Adipose tissue (tissue), 3 donors: ENCODE measurements around the gene EEF2K. TPM values are rescaled to one million over a fixed set of nuclear protein-coding genes. Genes with fewer than 3 reads are reported as not detected.
"Not testable (repeated sequence)": the region's sequence is repeated elsewhere in the genome, so short reads cannot be mapped to it uniquely, and the experiment has no call there.

Experiments
- H3K27ac ChIP-seq: one replicate; pipeline ENCODE4 v1.5.1; 2013; ENCODE audit warnings: low read depth, low read length
- WGBS, 3 donors: extraction: QIAGEN DNeasy Blood & Tissue Kit; methylation state at CpG; one replicate each; pipeline ENCODE4 v1.1.7; 2013; 5-methylcytosine and 5-hydroxymethylcytosine counted together
- polyA plus RNA-seq, 3 donors: library from polyadenylated mRNA; stranded (reverse); fragments of 200-250 nt; gene quantifications; one replicate each; pipeline ENCODE4 v1.2.3, GENCODE V29; 2013
- donor health status: healthy with polysubstance abuse.
- donor health status: Bipolar disorder and iron deficiency.
- donor health status: healthy.

Gene EEF2K
- polyA plus RNA-seq, 3 donors = 7.1 to 14.1 (median 9.0) TPM

DNA sequence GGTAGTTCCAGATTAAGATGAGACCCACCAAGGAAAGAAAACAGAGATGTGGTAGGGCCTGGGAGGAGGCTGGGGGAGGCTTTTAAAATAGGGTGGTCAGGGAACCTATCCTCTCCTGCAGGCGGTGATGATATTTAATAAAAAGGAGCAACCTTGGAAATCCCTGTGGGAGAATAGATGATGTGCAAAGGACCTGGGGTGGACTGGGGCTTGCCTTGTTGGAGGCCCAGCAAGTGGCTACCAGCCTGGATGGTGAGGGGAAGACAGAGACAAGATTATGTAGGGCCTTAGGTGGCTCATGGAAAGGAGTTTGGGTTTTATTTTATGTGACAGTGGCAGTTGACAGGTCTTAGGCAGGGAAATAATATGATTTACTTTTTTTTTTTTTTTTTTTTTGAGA is 93.0 kb downstream of the EEF2K start:
- 95 to 100% (median 100%) methylated on average over 1 of the region's 1 CpG for WGBS, 3 donors
- H3K27ac ChIP-seq = peak overlapping the region; percentile 58

DNA sequence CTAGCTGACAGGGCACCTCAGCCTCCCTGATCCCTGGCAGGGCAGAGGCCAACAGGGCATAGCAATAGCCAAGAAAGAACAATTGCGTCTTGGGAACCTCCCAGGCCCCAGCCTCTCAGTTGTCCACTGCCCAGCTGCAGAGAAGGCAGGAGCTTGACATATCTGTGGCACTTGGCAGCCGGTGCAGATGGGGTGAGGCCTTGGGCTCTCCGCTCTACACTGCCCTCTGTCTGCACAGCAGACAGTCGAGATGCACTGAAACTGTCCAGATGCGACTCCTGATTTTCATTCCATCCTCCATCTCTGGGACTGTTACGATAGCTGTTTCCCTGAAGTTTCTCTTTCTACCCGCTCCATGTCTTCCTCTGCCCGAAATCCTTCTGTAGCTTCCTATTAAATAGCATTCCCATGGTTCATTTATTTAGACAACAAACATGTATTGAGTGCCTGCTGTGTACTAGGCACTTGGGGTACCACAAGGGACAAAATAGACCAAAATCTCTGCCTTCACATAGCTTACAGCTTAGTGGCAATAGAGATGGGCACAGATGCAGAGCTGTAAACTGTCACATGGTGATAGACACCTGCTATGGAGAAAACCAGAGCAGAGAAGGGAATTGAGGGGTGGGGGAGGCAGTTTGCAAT is 94.5 kb downstream of the EEF2K start:
- H3K27ac ChIP-seq = no peak overlapping the region
- 30 to 62% (median 50%) methylated on average over 8 of the region's 8 CpGs for WGBS, 3 donors

DNA sequence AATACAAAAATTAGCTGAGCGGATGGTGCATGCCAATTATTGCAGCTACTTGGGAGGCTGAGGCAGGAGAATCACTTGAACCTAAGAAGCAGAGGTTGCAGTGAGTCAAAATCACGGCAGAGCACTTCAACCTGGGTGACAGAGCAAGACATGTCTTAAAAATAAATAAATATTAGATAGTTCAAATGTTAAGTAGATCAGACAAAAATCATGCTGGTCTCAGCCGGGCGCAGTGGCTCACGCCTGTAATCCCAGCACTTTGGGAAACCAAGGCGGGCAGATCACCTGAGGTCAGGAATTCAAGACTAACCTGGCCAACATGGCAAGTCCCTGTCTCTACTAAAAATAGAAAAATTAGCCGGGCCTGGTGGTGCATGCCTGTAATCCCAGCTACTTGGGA is 95.3 kb downstream of the EEF2K start:
- WGBS, 3 donors = 90 to 94% (median 93%) methylated on average over 7 of the region's 7 CpGs
- not testable (repeated sequence) for H3K27ac ChIP-seq

DNA sequence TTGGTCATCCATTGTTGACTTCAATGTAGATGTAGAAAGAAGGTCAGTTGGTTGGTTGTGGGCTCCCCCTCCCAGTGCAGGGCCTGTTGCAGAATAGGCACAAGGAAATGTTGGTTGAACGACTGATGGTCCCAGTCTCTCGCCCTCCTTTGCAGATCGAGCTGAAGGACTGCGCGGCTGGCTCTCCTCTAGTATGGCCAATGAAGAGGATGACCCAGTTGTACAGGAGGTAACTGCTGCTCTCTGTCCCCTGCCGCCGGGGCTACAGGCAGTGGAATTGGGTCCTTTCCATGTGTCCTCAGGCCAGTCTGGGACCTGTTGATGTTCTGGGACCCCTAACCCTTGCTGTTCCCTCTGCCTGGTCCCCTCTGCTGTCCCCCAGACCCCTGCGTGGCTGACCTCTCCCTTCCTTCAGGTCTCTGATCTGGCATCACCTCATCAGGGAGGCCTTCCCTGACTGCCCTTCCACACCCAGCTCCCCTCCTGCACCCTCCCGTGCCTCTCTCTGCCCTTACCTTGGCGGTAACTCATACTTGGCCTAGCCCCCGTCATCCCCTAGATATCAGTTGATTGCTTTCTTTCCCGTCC is 96.8 kb downstream of the EEF2K start:
- 94 to 97% (median 95%) methylated on average over 12 of the region's 12 CpGs for WGBS, 3 donors
- H3K27ac ChIP-seq = no peak overlapping the region

DNA sequence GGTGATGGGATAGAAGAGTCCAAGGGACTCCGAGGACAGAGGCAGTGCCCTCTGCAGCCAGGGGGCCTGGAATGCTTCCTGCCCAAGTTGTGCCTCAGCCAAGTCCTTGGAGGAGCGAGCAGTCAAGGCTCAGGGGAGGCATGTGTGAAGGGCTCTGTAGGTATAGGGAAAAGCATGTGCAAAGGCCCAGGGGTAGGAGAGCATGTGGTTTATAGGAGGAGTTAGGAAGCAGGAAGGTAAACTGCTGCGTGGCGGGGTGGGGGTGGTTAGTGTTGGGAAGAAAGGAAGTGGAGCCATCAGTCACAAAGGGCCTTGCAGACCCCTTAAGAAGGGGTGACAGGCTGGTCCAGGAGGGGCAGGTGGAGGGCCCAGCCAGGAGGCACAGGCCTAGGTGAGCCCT is 98.3 kb downstream of the EEF2K start:
- WGBS, 3 donors = 92 to 94% (median 93%) methylated on average over 4 of the region's 4 CpGs
- no peak overlapping the region for H3K27ac ChIP-seq

DNA sequence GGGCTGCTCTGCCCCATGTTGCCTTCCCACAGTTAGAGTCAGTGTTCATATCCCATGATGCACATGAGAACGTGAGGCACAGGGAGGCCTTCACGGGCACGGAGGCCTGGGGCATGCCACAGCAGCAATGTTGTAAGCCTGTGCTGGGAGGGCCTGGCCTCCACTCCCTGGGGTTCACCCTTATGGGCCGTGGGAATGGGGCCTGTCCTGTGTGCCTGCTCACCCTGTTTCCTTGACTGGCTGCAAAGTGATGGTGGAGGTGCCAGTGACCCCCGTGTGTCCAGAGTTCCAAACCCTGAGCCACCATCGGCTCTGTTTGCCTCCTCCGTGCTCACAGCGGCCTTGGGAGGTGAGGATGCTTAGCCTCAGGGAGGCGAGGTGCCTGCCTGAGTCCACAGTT is 100.7 kb downstream of the EEF2K start:
- 82 to 91% (median 91%) methylated on average over 9 of the region's 9 CpGs for WGBS, 3 donors
- no peak overlapping the region for H3K27ac ChIP-seq

DNA sequence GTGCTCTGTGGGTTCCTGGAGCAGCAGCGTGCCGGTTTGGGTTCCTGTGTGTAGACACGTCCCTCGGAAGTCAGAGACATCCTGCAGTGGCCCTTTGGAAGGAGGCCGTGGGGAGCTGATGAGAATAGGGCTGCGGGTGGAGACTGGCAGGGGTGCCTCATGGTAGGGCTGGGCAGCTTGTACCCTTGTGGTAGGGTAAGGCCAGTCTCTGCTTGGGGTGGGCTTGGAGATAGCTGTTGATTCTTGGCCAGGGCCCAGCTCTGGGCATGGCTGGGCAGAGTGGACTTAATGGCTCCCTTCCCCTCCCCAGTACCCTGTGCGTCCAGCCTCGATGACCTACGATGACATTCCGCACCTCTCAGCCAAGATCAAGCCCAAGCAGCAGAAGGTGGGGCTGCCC is 101.8 kb downstream of the EEF2K start:
- no peak overlapping the region for H3K27ac ChIP-seq
- 92 to 96% (median 92%) methylated on average over 10 of the region's 10 CpGs for WGBS, 3 donors

DNA sequence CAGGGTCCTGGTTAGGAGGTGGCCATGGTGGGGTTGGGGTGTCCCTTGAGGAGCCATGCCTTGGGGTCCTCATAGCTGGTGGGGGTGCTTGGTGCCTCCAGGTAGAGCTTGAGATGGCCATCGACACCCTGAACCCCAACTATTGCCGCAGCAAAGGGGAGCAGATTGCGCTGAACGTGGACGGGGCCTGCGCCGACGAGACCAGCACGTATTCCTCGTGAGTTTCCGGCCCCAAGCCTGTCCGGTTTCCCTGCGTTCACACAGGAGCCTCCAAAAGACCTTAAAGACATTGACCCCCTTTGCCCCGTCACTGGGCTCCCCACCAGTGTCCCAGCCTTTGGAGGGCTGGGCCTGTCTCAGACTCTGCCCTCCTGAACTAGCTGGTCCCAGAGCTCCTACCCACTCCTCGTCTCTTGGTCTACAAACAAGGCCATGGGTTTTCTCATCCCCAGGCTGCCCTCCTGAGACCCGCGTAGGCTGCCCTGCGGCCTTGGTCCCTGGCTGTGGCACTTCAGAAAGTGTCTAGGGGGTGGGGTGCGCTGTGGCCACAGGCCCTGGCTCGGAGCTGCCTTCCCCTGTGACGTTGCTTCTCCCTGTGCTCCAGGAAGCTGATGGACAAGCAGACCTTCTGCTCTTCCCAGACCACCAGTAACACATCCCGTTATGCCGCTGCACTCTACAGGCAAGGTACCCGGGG is 102.9 kb downstream of the EEF2K start:
- H3K27ac ChIP-seq = no peak overlapping the region
- WGBS, 3 donors = 93 to 96% (median 95%) methylated on average over 24 of the region's 24 CpGs

DNA sequence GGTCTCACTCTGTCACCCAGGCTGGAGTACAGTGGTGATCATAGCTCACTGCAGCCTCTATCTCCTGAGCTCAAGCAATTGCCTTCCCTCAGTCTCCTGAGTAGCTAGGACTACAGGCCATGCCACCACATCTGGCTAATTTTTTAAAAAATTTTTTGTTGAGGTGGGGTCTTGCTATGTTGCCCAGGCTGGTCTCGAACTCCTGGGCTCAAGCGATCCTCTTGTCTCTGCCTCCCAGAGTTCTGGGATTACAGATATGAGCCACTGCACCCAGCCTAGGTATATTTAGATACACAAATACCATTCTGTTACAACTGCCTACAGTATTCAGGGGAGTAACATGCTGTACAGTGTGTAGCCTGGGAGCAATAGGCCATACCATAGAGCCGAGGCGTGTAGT is 105.4 kb downstream of the EEF2K start:
- H3K27ac ChIP-seq = no peak overlapping the region
- 93 to 97% (median 97%) methylated on average over 4 of the region's 4 CpGs for WGBS, 3 donors

DNA sequence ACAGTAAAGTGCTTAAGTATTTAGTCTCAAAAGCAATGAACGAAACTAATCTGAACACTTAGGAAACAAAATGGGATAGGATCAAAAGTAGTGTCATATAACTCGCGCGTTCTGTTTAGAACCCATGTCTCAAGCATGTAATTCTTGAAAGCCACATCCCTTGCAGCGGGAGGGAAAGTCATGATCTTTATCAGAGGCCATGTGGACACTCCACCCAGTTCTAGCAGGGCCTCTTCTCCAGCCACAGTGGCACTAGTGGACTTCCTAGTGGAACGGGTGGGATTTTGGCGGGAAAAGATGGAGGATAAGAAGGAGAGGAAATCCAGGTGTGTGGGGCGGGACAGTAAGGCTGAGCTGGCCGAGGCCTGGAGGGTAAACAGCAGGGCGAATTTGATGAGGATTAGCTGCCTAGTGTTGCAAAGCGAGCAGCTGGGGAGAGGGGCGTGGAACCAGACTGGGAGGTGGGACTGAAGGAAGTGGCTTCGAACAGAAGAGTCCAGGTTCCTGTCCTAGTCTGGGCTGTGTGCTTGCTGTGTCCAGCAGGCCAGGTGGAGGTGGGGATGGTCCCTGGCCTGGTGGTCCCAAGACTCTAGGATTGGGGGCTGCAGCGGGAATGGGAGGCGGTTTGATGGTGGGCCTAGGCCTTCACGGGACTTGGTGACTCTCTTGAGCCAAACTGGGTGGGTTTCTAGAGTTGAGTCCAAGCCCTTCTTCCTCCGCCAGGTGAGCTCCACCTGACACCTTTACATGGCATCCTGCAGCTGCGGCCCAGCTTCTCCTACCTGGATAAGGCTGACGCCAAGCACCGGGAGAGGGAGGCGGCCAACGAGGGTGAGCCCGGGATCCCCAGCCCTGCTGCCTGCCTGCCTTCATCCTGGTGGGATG is 107.1 kb downstream of the EEF2K start:
- no peak overlapping the region for H3K27ac ChIP-seq
- WGBS, 3 donors = 91 to 92% (median 91%) methylated on average over 23 of the region's 23 CpGs

DNA sequence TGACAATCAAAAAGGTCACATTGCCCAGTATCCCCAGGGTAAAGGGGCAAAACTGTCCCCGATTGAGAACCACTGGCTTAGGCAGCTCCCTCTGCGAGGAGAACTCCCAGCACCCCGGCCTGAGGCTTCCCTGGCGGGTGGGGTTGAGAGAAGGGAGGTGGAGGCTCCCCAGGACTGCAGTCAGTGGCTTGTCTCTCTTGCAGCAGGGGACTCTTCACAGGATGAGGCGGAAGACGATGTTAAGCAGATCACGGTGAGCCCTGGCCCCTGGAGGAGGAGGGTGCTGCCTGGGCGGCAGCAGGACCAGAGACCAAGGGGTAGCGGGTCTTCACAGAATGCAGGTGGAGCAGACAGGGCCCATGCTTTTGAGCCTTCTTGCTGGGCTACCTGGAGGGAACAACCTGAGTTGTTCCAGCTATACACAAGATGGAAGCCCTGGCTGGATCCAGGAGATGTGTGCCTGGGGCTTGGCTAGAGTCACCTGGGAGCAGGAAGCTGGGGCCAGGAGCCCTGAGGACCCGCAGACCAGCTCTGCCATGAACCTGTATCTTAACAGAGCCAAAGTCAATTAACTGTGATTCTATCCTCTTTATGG is 107.9 kb downstream of the EEF2K start:
- 94 to 96% (median 95%) methylated on average over 10 of the region's 10 CpGs for WGBS, 3 donors
- H3K27ac ChIP-seq = no peak overlapping the region

DNA sequence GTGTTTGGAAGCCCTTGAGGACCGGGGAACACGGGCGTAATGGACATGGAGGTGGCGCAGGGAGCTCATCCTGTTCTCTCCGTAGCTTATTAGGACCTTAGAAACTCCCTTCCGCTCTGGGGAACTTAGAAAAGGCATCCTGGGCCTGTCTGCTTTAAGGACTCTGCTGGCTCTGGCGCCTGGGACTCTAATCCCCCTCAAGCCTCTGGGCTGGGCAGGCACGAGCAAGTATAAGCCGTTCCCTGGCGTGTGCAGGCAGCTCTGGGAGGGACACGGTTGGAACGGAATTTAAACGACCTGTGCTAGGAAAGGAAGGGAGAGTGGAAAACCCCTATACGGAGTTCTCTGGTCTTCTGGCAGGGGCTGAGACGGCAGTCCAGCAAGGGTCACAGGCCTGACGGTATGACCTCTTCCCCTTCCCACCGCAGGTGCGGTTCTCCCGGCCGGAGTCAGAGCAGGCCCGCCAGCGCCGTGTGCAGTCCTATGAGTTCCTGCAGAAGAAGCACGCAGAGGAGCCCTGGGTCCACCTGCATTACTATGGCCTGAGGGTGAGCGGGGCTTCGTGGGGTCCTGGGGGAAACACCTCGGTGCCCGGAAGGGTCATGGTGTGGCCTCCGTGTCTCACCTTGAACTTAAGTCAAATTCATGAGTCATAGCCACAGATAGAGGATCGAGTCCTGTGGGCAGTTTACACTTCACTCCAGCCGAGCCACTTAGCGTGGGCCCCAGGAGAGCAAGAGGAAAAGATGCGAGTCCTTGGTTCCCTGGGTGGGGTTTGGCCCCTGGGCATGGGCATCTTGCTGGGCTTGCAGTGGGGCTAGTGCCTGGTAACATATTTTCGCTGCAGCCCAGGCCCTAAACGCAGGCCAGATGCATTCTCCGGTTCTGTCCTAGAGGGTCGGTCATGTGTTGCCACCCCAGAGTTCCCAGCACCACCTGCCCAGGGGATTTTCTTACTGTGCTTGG is 108.9 kb downstream of the EEF2K start:
- 83 to 89% (median 89%) methylated on average over 36 to 37 of the region's 37 CpGs for WGBS, 3 donors
- H3K27ac ChIP-seq = no peak overlapping the region

DNA sequence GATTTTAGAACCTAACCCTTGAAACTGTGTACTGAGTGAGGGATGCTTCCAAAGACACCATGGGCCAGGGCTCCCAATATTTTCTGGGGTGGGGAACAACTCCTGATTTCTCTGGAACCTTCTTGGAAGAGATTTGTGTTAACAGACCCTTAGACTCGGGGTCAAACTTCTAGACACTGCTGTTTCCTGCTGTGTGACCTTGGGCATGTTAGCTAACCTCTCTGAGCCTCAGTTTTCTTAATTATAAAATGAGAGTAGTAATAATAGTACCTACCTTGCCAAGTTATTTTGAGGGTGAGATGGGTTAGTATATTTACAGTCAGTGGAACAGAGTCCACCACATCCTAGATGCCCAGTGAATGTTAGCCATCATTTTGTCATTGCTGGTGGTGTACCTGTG is 109.9 kb downstream of the EEF2K start:
- WGBS, 3 donors = 59 to 96% (median 94%) methylated on average over 1 of the region's 1 CpG
- no peak overlapping the region for H3K27ac ChIP-seq

DNA sequence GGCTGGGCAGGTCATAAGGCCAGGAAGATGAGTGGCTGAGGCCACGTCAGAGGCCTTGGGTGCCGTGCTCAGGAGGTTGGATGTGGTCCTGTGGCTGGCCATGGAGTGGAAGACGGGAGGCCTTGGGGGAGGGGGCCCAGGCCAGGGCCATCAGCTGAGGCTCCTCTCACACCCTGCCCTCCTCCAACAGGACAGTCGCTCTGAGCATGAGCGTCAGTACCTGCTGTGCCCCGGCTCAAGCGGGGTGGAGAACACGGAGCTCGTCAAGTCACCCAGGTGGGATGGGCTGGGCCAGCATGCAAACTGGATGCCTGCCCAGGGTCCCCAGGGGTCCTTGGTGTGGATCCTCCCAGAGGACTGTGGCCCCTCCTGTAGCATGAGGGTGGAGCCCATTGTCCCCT is 110.3 kb downstream of the EEF2K start:
- no peak overlapping the region for H3K27ac ChIP-seq
- 85 to 90% (median 86%) methylated on average over 9 of the region's 9 CpGs for WGBS, 3 donors

DNA sequence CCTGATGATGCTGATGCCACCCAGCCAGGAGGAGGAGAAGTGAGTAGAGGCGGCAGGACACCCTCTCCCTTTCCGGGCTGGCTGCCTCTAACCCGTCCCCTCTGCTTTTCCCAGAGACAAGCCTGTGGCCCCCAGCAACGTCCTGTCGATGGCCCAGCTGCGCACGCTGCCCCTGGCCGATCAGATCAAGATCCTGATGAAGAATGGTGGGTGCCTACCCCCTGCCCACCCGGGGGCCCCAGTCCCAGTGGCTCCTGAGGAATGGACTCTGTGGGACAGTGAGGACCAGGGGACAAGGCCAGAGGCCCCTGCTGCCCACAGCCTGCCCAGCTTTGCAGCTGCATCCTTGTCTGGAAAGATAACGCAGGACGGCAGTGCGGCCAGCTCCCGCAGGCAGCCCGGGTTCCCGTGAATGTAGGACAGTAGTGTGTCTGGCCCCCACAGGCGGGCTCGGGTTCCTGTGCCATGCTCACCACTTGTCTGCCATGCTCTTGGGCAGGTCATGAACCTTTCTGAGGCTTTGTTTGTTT is 111.0 kb downstream of the EEF2K start:
- 78 to 92% (median 89%) methylated on average over 17 of the region's 17 CpGs for WGBS, 3 donors

DNA sequence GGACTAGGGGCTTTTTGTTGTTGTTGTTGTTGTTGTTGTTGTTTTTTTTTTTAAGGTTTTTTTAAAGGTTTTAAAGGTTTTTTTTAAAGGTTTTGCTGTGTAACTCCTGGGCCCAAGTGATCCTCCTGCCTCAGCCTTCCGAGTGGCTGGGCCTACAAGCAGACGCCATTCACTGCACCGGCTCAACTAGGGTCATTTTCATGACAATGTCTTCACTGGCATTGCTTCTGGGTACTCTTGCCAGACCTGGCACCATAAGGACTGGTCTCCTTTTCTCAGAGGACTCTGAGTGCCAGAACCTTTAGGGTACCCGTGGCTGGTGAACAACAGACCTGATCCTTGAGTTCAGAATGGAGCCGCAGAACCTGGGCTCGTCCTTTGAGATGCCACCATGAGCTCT is 111.5 kb downstream of the EEF2K start:
- WGBS, 3 donors = 91 to 92% (median 92%) methylated on average over 6 of the region's 6 CpGs
- H3K27ac ChIP-seq = no peak overlapping the region

More for the DNA sequence above, 111.0 kb downstream of the EEF2K start:
- H3K27ac ChIP-seq = no peak overlapping the region

DNA sequence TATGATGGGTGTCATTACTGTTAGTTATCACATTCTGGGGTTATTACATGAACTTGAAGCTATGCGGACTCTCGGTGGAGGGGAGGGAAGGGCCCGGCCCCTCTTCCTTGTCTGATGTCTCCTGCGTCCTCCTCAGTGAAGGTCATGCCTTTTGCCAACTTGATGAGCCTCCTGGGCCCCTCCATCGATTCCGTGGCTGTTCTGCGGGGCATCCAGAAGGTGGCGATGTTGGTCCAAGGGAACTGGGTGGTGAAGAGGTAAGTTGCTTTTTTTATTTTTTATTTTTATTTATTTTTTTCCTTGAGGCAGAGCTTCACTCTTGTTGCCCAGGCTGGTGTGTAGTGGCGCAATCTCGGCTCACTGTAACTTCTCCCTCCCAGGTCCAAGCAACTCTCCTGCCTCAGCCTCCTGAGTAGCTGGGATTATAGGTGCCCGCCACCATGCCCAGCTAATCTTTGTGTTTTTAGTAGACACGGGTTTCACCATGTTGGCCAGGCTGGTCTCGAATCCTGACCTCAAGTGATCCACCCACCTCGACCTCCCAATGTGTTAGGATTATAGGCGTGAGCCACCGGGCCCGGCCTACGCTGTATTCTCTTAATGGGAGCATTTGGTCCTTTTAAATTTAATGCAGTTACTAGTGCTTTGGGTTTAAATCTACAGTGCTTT is 112.7 kb downstream of the EEF2K start:
- no peak overlapping the region for H3K27ac ChIP-seq
- WGBS, 3 donors = 70 to 84% (median 82%) methylated on average over 18 of the region's 18 CpGs
